ENCODE measurements around the gene AMDHD2.
"Not testable (repeated sequence)": the region's sequence is repeated elsewhere in the genome, so short reads cannot be mapped to it uniquely, and the experiment has no call there.

The AMDHD2 gene

GRCh38 chr16:2518823-2519710 lies 1.1 kb upstream of the AMDHD2 start:
- DNase-seq, result no peak

GRCh38 chr16:2519711-2520080 lies 475 bp upstream of the AMDHD2 start:
- DNase-seq, result no peak

DNA sequence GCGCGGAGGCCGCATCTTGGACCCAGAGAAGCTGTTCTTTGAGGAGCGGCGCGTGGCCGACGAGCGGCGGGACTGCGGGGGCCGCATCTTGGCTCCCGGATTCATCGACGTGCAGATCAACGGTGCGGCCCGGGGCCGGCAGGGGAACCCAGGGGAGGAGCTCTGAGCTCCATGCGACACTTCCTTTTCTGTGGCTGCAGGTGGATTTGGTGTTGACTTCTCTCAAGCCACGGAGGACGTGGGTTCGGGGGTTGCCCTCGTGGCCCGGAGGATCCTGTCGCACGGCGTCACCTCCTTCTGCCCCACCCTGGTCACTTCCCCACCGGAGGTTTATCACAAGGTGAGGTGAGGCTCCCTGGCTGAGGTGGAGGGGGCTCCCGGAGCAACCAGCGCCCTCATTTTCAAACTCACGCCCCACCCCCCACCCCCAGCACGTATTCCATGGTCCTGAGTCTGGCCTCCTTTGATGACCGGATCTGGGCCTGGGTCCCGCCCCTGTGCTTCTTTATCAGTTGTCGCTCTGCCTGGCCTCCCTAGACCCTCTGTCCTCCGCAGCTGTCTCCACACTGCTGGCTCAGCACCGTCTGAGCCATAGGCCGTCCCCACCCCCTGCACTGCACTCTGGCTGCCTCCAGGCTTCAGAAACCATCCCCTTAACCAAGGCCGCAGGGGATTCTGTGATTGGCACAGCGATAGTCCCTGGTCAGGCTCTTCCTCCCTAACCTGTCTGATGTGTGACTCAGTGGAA lies 787 bp downstream of the AMDHD2 start:
- peak; percentile 88 for DNase-seq

- DNase-seq, result no peak
Observed at GRCh38 chr16:2523801-2524231, 3.6 kb downstream of the AMDHD2 start.

GRCh38 chr16:2524339-2524938 lies 4.3 kb downstream of the AMDHD2 start:
- no peak for DNase-seq

GRCh38 chr16:2526135-2526534 lies 6.0 kb downstream of the AMDHD2 start:
- DNase-seq, result no peak

GRCh38 chr16:2527071-2527783 lies 7.1 kb downstream of the AMDHD2 start:
- no peak for DNase-seq

GRCh38 chr16:2527784-2528100 lies 7.6 kb downstream of the AMDHD2 start:
- DNase-seq, result no peak

DNA sequence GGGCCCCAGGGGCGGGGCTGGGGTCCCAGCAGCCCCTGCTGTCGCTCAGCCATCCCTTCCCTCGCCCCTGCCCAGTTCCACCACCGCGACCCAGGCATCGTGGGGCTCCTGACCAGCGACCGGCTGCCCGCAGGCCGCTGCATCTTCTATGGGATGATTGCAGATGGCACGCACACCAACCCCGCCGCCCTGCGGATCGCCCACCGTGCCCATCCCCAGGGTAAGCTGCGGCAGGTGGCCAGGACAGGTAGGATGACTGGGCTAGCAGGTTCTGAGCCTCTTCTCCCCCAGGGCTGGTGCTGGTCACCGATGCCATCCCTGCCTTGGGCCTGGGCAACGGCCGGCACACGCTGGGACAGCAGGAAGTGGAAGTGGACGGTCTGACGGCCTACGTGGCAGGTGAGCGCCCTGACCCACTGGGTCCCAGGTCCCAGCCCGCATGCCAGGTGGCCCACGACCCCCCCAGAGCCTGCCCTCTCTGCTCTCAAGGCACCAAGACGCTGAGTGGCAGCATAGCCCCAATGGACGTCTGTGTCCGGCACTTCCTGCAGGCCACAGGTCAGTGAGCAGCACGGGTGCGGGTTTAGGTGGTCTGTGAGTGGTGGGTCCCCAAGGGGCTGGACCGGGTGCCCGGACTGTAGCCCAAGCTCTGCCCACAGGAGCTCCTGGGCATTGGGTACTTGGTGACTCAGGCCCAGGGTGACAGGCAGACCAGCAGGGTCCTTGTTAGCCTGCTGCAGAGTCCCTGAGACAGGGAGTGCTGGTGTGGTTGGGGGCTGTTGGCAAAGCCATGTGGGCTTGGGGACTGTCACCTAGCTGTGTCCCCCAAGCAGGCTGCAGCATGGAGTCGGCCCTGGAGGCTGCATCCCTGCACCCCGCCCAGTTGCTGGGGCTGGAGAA lies 8.2 kb downstream of the AMDHD2 start:
- no peak for DNase-seq

- DNase-seq, result no peak
Observed at GRCh38 chr16:2529061-2529931, 9.1 kb downstream of the AMDHD2 start.

- DNase-seq, result no peak
Observed at GRCh38 chr16:2529961-2530628, 9.9 kb downstream of the AMDHD2 start.

DNA sequence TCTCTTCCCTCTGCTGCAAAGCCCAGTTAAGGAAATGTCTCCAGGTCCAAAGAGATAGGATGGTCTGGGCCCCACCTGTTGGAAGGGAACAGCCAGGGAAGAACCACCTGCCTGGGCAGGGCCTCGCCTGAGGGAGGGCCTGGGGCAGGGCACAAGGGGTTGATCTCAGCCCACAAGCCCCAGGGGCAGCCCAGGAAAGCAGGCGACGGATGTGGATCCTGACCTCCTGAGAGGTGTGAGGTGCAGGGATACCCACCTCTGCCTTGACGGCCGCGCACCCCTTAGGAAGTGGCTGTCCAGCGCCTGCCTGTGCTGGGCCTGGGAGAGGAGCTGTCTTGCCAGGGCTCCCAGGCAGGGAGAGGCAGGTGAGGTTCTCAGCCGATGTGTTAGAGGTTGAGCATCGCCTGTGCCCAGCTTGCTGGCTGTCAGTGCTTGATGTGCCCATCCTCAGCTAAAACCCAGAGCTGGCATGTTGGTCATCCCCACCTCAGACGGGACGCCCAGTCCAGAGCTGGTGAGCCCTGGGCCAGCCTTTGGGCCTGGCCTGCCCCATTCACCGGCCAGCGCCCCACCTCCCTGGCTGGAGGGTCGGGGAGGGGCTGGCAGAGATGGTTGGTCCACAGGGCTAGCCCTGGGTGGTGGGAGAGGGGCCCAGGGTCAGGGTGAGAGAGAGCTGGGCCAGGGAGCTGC lies 10.6 kb downstream of the AMDHD2 start:
- no peak for DNase-seq

DNA sequence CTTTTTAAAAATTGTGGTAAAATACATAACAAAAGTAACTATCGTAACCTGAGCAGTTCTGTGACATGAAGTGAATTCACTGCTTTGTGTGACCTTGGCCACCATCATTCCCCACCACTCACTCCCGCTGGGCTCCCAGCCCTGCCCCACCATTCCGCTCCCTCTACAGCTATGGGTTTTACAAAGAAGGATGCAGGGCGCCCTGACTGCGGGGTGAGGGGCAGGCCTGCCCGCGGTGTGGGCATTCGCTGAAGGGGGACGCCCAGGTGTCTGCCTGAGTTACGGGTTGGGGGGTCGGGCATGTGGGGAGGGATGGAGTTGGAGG lies 11.2 kb downstream of the AMDHD2 start, which contains the start of gene CEMP1:
TSS of gene CEMP1 (minus strand) at position 38 of the 325 bp plus-strand sequence. CDS start 335 bp downstream, outside the sequence.
- DNase-seq, result no peak

DNA sequence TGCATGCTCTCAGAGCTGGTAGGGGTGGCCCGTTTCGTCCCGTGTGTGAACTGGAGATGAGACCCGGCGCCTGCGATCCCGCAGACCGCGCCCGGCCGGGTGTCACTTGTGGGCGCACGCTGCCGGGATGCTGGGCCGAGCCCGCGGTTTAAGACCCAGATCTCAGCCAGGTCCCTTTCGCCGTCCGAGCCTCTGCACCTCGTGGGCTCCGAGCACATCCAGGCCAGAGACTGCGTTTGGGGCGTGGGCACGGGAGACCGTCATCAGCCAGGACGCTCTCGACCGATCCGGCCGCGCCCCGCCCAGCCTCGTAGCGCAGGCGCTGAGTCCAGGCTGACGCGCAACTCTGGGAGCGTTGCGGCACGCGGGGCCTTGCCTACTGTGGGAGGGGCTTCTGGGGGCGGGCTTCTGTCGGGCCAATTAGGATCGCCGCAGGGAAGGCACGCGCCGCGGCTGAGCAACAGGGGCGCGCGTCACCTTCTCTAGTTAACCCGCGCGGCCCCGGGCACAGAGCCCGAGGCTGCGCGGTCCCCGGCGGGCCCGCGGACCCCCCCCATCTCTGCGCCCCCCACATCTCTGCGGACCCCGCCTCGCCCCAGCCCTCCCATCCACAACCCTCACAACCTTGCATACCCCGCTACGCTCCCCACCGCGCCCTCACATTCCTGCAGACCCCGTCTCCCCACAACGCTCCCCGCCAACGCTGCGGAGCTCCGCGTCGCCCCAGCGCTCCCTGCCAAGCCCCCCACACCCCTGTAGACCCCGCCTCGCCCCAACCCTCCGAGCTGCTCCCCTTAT lies 11.7 kb downstream of the AMDHD2 start:
- DNase-seq, result peak; percentile 97

GRCh38 chr16:2532494-2533141 lies 12.4 kb downstream of the AMDHD2 start:
- DNase-seq, result peak; percentile 81

DNA sequence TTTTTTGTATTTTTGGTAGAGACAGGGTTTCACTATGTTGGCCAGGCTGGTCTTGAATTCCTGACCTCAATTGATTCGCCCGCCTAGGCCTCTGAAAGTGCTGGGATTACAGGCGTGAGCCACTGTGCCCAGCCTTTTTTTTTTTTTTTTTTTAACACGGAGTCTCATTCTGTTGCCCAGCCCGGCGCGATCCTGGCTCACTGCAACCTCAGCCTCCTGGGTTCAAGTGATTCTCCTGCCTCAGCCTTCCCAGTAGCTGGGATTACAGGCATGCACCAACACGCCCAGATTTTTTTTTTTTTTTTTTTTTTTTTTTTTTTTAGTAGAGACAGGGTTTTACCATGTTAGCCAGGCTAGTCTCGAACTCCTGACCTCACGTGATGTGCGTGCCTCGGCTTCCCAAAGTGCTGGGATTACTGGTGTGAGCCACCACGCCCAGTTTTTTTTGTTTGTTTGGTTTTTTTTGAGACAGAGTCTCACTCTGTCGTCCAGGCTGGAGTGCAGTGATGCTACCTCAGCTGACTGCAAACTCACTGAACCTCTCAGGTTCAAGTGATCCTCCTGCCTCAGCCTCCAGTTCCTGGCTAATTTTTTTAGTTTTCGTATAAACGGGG lies 13.1 kb downstream of the AMDHD2 start:
- DNase-seq, result not testable (repeated sequence)

- DNase-seq, result no peak
Observed at GRCh38 chr16:2533912-2534311, 13.7 kb downstream of the AMDHD2 start.

DNA sequence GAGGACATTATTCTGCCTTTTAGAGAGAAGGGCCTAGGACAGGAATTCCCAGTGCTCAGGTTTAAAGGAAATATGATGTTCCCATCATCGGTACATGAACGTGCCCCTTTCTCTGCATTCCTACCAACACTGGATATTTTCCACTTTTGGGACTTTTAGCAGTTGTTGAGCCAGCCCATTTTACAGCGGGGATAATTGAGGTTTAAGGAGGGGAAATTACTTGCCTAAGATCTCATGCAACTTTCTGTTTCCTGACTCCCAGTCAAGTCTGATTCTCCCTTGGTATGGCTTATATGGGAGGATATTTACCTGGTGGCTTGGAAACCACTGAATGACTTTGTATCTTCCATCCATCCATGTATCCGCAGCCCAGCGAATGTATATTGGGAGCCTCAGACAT lies 14.2 kb downstream of the AMDHD2 start:
- not testable (repeated sequence) for DNase-seq
